Left kidney (tissue), 2 donors: ENCODE measurements around the gene ARSI. TPM values are rescaled to one million over a fixed set of nuclear protein-coding genes. Genes with fewer than 3 reads are reported as not detected.
"Not testable (repeated sequence)": the region's sequence is repeated elsewhere in the genome, so short reads cannot be mapped to it uniquely, and the experiment has no call there.

Source experiments
- DNase-seq: peaks from one replicate; pipeline ENCODE4 v3.0.0-alpha.2; 2013
- polyA plus RNA-seq: library from polyadenylated mRNA; unstranded; fragments of 120-200 nt; gene quantifications from one replicate; pipeline ENCODE4 v1.2.1, GENCODE V29; 2013; ENCODE audit not compliant: insufficient read length

Gene ARSI
- polyA plus RNA-seq, 1 donor: 2.6 TPM

- no peak for DNase-seq
These were observed 35.8 kb downstream of the ARSI start for GRCh38 chr5:150266871-150267291.

GRCh38 chr5:150265870-150266383 lies 36.8 kb downstream of the ARSI start:
- no peak for DNase-seq

GRCh38 chr5:150264667-150265603 lies 37.8 kb downstream of the ARSI start:
- no peak for DNase-seq

- no peak for DNase-seq
These were observed 38.7 kb downstream of the ARSI start for GRCh38 chr5:150263801-150264621.

- no peak for DNase-seq
These were observed 39.3 kb downstream of the ARSI start for GRCh38 chr5:150263375-150263775.

GRCh38 chr5:150262502-150262901 lies 40.2 kb downstream of the ARSI start:
- no peak for DNase-seq

- no peak for DNase-seq
These were observed 41.5 kb downstream of the ARSI start for GRCh38 chr5:150261231-150261630.

GRCh38 chr5:150258130-150258529 lies 44.6 kb downstream of the ARSI start:
- no peak for DNase-seq

GRCh38 chr5:150257424-150257823 lies 45.3 kb downstream of the ARSI start:
- DNase-seq: no peak

- no peak for DNase-seq
These were observed 46.2 kb downstream of the ARSI start for GRCh38 chr5:150256410-150257064.

- DNase-seq: no peak
These were observed 46.9 kb downstream of the ARSI start for GRCh38 chr5:150255659-150256409.

- no peak for DNase-seq
These were observed 47.9 kb downstream of the ARSI start for GRCh38 chr5:150254774-150255173.

- DNase-seq: no peak
These were observed 48.3 kb downstream of the ARSI start for GRCh38 chr5:150254363-150254762.

GRCh38 chr5:150253416-150254208 lies 49.1 kb downstream of the ARSI start:
- no peak for DNase-seq

GRCh38 chr5:150252489-150252888 lies 50.2 kb downstream of the ARSI start:
- DNase-seq: no peak

GRCh38 chr5:150251504-150251903 lies 51.2 kb downstream of the ARSI start:
- no peak for DNase-seq

GRCh38 chr5:150249744-150250143 lies 53.0 kb downstream of the ARSI start:
- DNase-seq: no peak

GRCh38 chr5:150248946-150249345 lies 53.8 kb downstream of the ARSI start:
- no peak for DNase-seq

- DNase-seq: not testable (repeated sequence)
These were observed 54.2 kb downstream of the ARSI start for GRCh38 chr5:150248493-150248892.

- no peak for DNase-seq
These were observed 55.0 kb downstream of the ARSI start for GRCh38 chr5:150247726-150248125.

GRCh38 chr5:150246835-150247234 lies 55.9 kb downstream of the ARSI start:
- no peak for DNase-seq
